ENCODE measurements around the gene AKAP9. TPM values are rescaled to one million over a fixed set of nuclear protein-coding genes. Genes with fewer than 3 reads are reported as not detected.

AKAP9 gene
- total and polyA plus RNA-seq, 9 of the 15 experiments (the other 6 are each of a cell fraction or from before 2014, with no cell fraction given), result 25.5 to 80.9 (median 46.3) TPM

- TF ChIP-seq MCM2 (IDR thresholded peaks at IDR 0.05; ENCODE audit: low read depth) (no peak), ZNF408 (CRISPR knock-in tag; IDR thresholded peaks at IDR 0.05; ENCODE audit: low read depth) (no peak), CREBBP (IDR thresholded peaks at IDR 0.05; ENCODE audit: low read depth, low read length) (no peak), SNIP1 (IDR thresholded peaks at IDR 0.05; ENCODE audit: low read depth) (no peak), ZNF133 (CRISPR knock-in tag; IDR thresholded peaks at IDR 0.05) (no peak), SMAD4 (CRISPR knock-in tag; conservative IDR thresholded peaks at IDR 0.05) (no peak), SRSF7 (optimal IDR thresholded peaks at IDR 0.05; ENCODE audit: low read depth, low read length) (no peak), PTRF (tag; IDR thresholded peaks at IDR 0.05) (no peak), ILK (tag; IDR thresholded peaks at IDR 0.05; ENCODE audit: borderline replicate concordance, low read depth) (no peak)
Measured at GRCh38 chr7:91929463-91929862, 11.2 kb upstream of the AKAP9 start (continued).

DNA sequence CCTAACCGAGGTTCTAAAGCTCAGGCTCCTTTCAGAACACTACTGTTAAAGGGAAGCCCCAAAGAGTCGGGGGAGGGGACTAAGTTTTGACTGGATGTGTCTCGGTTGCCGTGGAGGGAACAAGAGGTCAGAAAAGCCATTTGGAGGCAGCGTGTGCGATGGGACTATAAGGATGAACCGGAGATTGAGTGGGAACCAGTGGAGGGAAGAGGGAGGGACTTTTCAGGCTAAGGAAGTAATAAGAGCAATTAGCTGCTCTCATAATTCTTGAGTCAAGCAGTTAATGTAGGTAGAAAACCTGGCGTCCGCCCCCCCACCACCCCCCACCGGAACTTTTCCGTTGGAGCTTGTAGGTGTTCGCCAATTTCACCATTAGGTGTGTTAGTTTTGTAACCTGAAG, 491 bp upstream of the AKAP9 start:
- H3K36me3 ChIP-seq (ENCODE audit: control insufficient read depth, insufficient read depth, low read length), result peaks cover 4% of the 10 kb centered on the region; the same call in 1 of the 3 replicates
- DNase-seq (ENCODE audit: extremely low read depth in 1 of 4, low spot score in 3 of 4), result peak; percentile 29 to 76 (median 50)
- H3K79me2 ChIP-seq (ENCODE audit: control insufficient read depth, insufficient read depth, low read length), result peaks cover 49% of the 10 kb centered on the region
- ChIA-PET CTCF (ENCODE audit: low intra/inter-chr PET ratio) (interaction anchor here (0.9 kb wide), 1 partner anchor 59 kb away, joined by 3 read pairs; no protein-coding TSS in a partner anchor), POLR2A (interaction anchor here (1.0 to 5.4 kb wide), 4 partner anchors 9 to 18 kb away, joined by 3 to 37 read pairs (median 8); no protein-coding TSS in a partner anchor)
- in situ Hi-C loops (cut with MboI) (no loop called here), intact Hi-C loops (cut with micrococcal nuclease) (loop anchor here (5.0 to 10.0 kb wide), 2 partner anchors 58 to 475 kb away; partner anchors contain the start of gene MTERF1)
- no peaks in the 10 kb centered on the region for H3K27me3 ChIP-seq (ENCODE audit: control insufficient read depth in 2 of 2, insufficient read depth in 2 of 2, low read length in 2 of 2)
- H4K20me1 ChIP-seq (replicated peaks; ENCODE audit: control insufficient read depth, insufficient read depth, low read length), result no peaks in the 10 kb centered on the region
- 2% methylated on average over 12 of the region's 12 CpGs for WGBS (ENCODE audit: insufficient coverage, low coverage, missing lambda C conversion rate)
- H3K4me3 ChIP-seq, result peak overlapping the region; percentile 87
- no peaks in the 10 kb centered on the region for H3K9me1 ChIP-seq (ENCODE audit: control insufficient read depth, insufficient read depth, low read length)
- H3K27ac ChIP-seq (ENCODE audit: extremely low read depth, low read depth, low read length), result peak overlapping the region; percentile 95
- FAIRE-seq, result peak; percentile 42
- H3K4me2 ChIP-seq (ENCODE audit: insufficient read depth, low read length), result peak overlapping the region; percentile 86
- H2AFZ ChIP-seq (ENCODE audit: low read depth, low read length), result peak overlapping the region; percentile 93
- H3K9ac ChIP-seq (ENCODE audit: insufficient read depth in 1 of 2, low read depth in 2 of 2, low read length in 2 of 2), result peak overlapping the region; percentile 91 to 99
- BruUV-seq (replicated peaks), result TSS peak; percentile 87
- H3K9me3 ChIP-seq (replicated peaks; ENCODE audit: control insufficient read depth, insufficient read depth, low read depth, low read length), result no peaks in the 10 kb centered on the region
- H3K4me1 ChIP-seq (replicated peaks in 1 of 2; ENCODE audit: control insufficient read depth in 2 of 2, insufficient read depth in 2 of 2, low read length in 2 of 2), result peaks cover 2 to 5% of the 10 kb centered on the region in 2 experiments; a peak in 2 of 5 replicates
- ATAC-seq, result peak; percentile 45
- TF ChIP-seq ZBTB40 (IDR thresholded peaks at IDR 0.05), result 0 out of 2 replicates have a peak, but pooled peaks have one; percentile 24
- no peak for TF ChIP-seq ZBTB40 (CRISPR knock-in tag; IDR thresholded peaks at IDR 0.05)
- TF ChIP-seq TAF7 (tag; IDR thresholded peaks at IDR 0.05), result peak; percentile 26; the same call in 1 of the 2 replicates
- 0 out of 2 replicates have a peak, but pooled peaks have one; percentile 56 for TF ChIP-seq ELF4 (CRISPR knock-in tag; IDR thresholded peaks at IDR 0.05)
- TF ChIP-seq DPF2 (IDR thresholded peaks at IDR 0.05), result no peak
- TF ChIP-seq ZNF583 (CRISPR knock-in tag; IDR thresholded peaks at IDR 0.05), result 0 out of 2 replicates have a peak, but pooled peaks have one; percentile 33
